T-helper 1 cell treated with Interleukin-12 subunit alpha and Interleukin-12 subunit beta and Interleukin-4 antibody, amounts not matched to agents 30 μg/mL and 1 μg/mL, for 36 hours (primary cell): ENCODE results near the gene RNU2-63P.

Source experiments
- H3K27ac Mint-ChIP-seq: one replicate; pipeline ENCODE4 v1.8.0; 2021; ENCODE audit warnings: mild to moderate bottlenecking, mixed read lengths
- H3K27me3 Mint-ChIP-seq: one replicate; pipeline ENCODE4 v1.8.0; 2021; ENCODE audit warnings: low read depth, mixed read lengths
- H3K36me3 Mint-ChIP-seq: one replicate; pipeline ENCODE4 v1.8.0; 2021; ENCODE audit warnings: low read depth, mixed read lengths
- H3K4me1 Mint-ChIP-seq: one replicate; pipeline ENCODE4 v1.8.0; 2021; ENCODE audit warnings: low read depth, mixed read lengths
- H3K4me3 Mint-ChIP-seq: one replicate; pipeline ENCODE4 v1.8.0; 2021; ENCODE audit warnings: mild to moderate bottlenecking, moderate library complexity, mixed read lengths
- H3K9me3 Mint-ChIP-seq: one replicate; pipeline ENCODE4 v1.8.0; 2021; ENCODE audit warnings: mixed read lengths

The RNU2-63P gene

DNA sequence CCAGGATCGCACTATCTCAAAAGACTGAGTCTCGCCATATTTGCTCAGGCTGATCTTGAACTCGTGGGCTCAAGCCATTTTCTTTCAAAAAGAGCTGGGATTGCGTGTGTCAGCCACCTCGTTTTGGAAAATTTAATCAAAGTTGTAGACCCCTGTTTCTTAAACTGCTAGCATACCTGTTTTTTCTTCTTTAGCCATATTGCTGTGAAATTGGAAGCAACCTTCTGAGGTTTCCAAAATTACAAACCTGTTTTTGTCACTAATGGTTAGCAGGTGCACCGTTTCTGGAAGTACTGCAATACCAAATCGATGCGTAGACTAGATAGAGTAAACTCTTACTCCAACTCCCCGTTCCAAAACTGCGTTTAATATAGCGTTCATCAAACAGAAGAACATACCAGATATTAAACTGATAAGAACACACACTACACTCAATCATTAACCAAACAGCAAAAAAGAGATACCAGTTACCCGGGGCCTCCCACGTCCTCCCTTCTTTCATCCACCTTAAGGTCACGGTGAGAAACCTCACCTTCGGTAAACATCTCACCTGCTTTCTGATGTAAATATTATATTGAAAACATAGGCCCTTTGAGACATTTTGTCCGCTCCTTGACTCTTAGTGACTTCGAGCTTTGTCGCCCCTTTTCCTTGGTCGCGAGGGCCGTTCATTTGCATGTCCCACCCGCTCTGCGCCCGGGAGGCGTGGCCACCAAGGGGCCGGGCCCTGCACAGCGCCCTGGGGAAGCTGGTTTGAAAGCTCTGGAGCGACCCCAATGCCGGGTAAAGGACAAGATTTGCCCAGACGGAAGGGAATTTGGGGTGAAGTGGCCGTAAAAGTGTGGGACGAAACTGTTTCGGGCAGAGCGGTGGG lies at the start of gene RNU2-63P:
Gene RNU2-63P, minus strand, starts transcription at position 462 of the 874 bp plus-strand sequence.
- no peaks in the 10 kb centered on the region for H3K36me3 Mint-ChIP-seq
- H3K4me3 Mint-ChIP-seq: peak within 1 kb of the TSS; percentile 97
- peak within 1 kb of the TSS; percentile 99 for H3K27ac Mint-ChIP-seq
- H3K9me3 Mint-ChIP-seq: no peaks in the 10 kb centered on the region
- no peaks in the 10 kb centered on the region for H3K27me3 Mint-ChIP-seq
- peaks cover 14% of the 10 kb centered on the region for H3K4me1 Mint-ChIP-seq

DNA sequence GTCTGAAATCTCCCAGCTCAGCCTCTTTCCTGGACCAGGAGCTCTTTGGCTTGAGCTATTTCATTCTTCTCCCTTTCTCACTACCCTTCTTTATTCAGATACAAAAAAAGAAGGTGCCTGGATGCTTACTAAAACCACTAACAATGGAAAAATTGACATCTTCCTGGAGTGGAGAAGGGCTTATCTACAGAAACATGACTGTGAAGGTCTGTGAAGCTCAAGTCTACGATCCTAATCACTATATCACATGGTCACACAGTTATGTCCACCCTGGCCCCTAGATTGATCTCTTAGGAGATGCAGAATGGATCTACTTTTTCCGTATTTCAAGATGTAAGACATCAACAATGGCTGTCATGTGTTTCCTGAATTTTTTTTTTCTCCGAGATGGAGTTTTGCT lies 44.9 kb upstream of the RNU2-63P start:
- H3K27me3 Mint-ChIP-seq: no peaks in the 10 kb centered on the region
- H3K9me3 Mint-ChIP-seq: no peaks in the 10 kb centered on the region
- H3K27ac Mint-ChIP-seq: no peak overlapping the region
- no peaks in the 10 kb centered on the region for H3K36me3 Mint-ChIP-seq
- H3K4me1 Mint-ChIP-seq: peaks cover 15% of the 10 kb centered on the region
- no peak overlapping the region for H3K4me3 Mint-ChIP-seq

DNA sequence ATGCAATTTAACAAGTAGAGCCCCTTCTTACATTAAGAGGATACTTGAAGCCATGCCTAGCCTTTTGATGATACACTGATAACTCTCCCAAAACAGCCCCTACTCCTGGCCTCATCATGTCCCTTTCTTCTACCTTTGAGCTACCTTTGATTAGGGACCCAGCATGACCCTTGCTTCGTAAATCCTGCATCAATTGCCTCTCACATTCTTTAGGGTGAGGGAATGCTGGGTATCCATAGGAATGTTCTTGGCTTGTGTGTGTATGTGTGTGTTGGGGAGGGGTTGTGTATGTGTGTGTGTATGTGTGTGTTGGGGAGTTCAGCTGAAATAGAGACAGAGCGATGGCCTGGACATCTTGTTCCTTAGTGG lies 44.5 kb upstream of the RNU2-63P start:
- no peaks in the 10 kb centered on the region for H3K27me3 Mint-ChIP-seq
- H3K4me3 Mint-ChIP-seq: no peak overlapping the region
- peaks cover 19% of the 10 kb centered on the region for H3K4me1 Mint-ChIP-seq
- H3K9me3 Mint-ChIP-seq: no peaks in the 10 kb centered on the region
- no peaks in the 10 kb centered on the region for H3K36me3 Mint-ChIP-seq
- H3K27ac Mint-ChIP-seq: no peak overlapping the region

DNA sequence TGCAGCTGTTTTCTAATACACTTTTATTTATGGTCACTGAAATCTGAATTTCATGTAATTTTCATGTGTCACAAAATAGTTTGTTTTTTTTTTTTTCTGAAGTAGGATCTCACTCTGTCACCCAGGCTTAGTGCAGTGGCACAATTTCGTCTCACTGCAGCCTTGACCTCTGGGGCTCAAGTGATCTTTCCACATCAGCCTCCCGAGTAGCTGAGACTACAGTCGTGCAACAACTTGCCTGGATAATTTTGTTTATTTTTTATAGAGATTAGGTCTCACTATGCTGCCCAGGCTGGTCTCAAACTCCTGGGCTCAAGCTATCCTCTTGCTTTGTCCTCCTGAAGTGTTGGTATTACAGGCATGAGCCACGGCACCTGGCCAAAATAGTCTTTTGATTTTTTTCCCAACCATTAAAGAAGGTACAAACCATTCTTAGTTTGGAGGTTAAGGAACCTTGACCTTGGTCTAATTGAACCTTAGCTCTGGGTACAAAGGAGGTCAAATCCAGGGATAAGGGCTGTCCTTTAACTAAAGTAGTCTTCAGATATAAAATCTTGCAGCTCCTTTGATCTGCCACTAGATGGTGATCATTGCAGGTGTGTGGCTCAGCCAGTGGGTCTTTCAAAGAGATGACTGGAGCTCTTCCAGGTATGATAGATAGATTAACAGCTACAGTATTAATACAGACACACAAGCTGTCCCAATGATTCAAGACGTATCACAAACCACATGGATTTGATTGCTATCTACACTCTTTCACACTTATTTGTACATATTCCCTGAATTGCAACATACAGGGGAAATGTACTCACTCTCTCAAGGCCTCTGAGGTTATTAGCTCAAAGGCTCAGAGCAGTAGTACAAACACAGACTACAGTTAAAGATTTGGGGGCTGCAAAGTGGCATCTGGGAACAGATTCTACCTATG lies 43.9 kb upstream of the RNU2-63P start:
- no peak overlapping the region for H3K27ac Mint-ChIP-seq
- H3K9me3 Mint-ChIP-seq: no peaks in the 10 kb centered on the region
- H3K4me1 Mint-ChIP-seq: peaks cover 22% of the 10 kb centered on the region
- H3K27me3 Mint-ChIP-seq: no peaks in the 10 kb centered on the region
- peaks cover under 1% of the 10 kb centered on the region for H3K36me3 Mint-ChIP-seq
- H3K4me3 Mint-ChIP-seq: no peak overlapping the region

DNA sequence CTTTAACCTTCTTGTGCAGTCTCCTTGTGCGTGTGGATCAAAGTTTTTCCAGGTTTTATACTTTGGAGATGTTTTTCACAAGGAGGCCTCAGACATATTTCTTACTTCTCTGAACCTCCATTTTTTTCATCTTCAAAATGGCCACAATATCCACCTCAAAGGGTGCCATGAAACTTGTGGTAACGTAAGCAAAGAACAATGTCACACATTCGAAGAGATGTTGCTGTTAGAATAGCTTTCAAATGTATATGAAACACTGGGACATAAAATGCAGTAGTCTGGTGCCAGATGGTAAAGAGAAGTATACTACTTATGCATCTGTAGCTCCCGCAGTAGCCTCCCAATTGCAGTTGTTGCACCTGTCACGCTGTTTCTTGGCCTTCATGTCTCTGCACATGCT lies 41.8 kb upstream of the RNU2-63P start:
- peaks cover 16% of the 10 kb centered on the region for H3K36me3 Mint-ChIP-seq
- H3K4me1 Mint-ChIP-seq: peaks cover 40% of the 10 kb centered on the region
- H3K4me3 Mint-ChIP-seq: no peak overlapping the region
- no peak overlapping the region for H3K27ac Mint-ChIP-seq
- no peaks in the 10 kb centered on the region for H3K27me3 Mint-ChIP-seq
- no peaks in the 10 kb centered on the region for H3K9me3 Mint-ChIP-seq

DNA sequence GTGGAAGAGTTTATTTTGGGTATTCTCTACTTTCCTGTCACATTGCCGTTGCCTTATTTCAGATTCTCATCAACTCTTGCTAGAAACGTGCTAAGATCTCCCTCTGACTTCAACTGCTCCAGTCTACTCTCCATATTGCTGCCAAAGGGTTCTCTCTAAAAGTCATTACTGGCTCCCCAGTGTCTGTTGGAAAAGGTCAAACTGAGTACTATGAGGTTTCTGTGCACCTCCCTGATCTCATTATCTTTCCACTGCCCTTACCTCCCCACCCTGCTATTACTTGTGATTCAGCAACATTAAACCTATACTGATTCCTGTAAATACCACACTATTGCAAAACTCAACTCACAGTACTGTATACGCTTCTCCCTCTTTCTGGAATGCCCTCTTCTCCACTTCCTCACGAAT lies 41.1 kb upstream of the RNU2-63P start:
- no peak overlapping the region for H3K27ac Mint-ChIP-seq
- H3K27me3 Mint-ChIP-seq: no peaks in the 10 kb centered on the region
- peaks cover 43% of the 10 kb centered on the region for H3K4me1 Mint-ChIP-seq
- no peaks in the 10 kb centered on the region for H3K9me3 Mint-ChIP-seq
- H3K4me3 Mint-ChIP-seq: no peak overlapping the region
- H3K36me3 Mint-ChIP-seq: peaks cover 19% of the 10 kb centered on the region

DNA sequence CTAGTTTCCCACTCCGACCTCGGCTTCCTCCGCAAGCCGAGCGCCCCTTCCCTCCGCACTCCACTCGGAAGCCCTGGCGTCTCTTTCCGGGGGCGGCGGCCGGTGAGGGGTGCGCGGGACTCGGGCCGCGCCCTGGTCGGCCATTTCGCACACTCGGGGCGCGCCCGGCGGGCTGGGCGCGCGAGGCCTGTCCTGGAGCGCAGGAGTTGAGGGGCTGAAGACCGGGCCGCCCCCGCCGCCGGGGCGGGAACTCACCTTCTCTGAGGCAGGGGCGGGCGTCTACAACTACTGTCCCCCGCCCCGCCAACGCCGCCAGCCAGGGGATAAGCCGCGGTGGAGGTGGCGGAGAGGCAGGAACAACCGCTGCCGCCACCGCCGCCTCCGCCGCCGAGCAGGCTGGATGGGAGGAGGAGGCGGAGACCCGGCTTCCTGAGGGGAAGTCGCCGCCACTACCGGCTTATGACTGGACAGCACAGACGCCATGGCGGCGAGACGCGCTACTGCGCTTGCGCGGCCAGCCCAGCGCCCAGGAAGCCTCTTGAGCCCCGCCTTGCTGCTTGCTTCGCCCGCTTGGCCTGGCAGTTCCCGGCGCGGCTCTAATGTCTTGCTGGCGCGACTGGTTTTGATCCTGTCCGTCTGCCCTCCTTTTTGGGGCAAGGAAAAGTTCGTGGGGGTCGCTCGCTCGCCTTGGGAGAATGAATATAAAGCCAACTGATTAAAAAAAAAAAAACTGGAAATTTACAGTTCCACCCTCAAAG lies 39.2 kb upstream of the RNU2-63P start, which contains the start of gene KRCC1:
Gene KRCC1, minus strand, starts transcription at position 413 of the 758 bp plus-strand sequence. CDS start 27,220 bp downstream, outside the sequence.
- H3K4me3 Mint-ChIP-seq: peak within 1 kb of the TSS; percentile 98
- H3K36me3 Mint-ChIP-seq: peaks cover 23% of the 10 kb centered on the region
- H3K4me1 Mint-ChIP-seq: peaks cover 45% of the 10 kb centered on the region

DNA sequence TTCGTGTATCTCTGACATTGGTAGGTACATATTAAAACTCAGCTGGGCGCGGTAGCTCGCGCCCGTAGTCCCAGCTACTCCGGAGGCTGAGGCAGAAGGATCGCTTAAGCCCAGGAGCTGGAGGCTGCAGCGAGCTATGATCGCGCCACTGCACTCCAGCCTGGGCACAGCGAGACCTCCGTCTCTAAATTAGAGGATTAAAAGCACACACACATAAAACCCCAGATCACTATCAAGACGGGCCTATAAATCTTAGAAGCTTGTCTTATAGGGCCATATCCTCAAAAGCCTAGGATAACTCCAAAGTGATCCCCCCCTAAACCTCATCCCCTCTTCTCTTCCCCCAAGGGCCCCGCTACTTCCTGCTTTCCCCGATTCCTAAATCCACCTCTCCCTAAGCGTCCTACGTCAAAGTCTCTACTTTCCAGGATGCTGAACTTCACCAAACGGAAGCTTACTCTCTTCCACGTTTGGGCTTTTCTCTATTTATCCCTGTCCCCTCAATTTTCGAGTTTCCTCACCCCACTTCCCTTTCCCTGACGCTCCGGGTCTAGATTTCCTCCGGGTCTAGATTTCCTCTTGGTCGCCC lies 38.5 kb upstream of the RNU2-63P start:
- peak overlapping the region; percentile 98 for H3K4me3 Mint-ChIP-seq
- no peaks in the 10 kb centered on the region for H3K27me3 Mint-ChIP-seq
- H3K4me1 Mint-ChIP-seq: peaks cover 45% of the 10 kb centered on the region
- H3K36me3 Mint-ChIP-seq: peaks cover 26% of the 10 kb centered on the region
- no peaks in the 10 kb centered on the region for H3K9me3 Mint-ChIP-seq
- H3K27ac Mint-ChIP-seq: peak overlapping the region; percentile 98

More for the DNA sequence above, 39.2 kb upstream of the RNU2-63P start, which contains the start of gene KRCC1:
- Mint-ChIP-seq H3K27ac (peak within 1 kb of the TSS; percentile 98), H3K9me3 (no peaks in the 10 kb centered on the region), H3K27me3 (no peaks in the 10 kb centered on the region)

DNA sequence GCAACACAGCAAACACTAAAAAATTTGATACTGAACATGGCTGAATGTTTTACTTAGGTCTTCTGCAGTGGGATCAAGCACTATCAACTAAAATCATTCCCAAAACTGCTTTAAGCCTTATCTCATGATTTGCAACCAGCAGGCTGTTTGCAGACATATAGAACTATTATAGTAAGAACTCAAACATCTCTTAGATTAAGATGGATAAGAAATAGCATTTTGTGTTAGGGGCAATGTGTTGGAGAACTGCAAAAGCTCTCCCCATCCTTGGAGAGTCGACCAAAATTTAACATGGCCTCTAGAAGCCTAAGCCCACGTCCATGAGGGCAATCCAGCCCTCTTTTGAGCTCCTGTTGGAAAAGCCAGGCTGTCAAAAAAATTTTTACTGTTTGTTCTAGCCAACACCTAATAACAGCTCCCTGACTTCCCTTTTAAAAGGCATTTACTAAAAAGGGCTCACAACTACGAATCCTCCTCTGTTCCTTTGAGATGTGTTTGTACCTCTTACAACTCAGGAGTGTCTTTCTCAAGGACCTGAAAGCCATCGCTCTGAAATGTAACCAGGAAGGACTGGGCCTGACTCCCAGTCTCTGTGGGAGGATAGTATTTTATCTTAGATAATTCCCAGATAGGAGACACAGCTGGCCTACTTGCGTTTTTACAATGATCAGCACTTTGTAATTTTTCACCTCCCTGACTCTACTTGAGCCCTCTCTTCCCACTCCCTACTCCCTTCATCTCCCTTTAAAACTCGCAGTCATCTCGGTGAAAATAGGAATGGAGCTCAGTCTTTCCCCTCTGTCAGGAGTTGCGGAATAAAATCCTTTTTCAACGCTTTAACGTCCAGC lies 37.8 kb upstream of the RNU2-63P start:
- peaks cover 27% of the 10 kb centered on the region for H3K36me3 Mint-ChIP-seq
- no peaks in the 10 kb centered on the region for H3K27me3 Mint-ChIP-seq
- H3K4me1 Mint-ChIP-seq: peaks cover 45% of the 10 kb centered on the region

DNA sequence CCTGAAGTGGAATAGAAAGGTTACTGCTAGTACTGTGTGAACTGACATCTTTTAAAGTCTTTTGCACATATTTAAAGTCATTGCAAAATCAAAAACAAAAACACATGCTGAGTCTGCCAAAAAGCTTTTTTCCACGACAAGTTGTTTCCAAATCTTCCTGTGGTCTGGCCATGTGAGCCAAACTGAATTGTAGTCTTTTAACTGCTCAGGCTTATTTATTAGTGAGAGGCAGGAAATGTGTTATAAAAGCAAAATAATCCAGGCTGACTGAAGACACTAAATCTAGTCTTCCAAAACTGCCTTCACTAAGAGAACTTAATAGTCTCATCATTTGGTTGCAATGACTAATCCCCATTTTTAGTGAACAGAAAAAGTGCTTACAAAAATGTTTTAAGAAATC lies 36.9 kb upstream of the RNU2-63P start:
- Mint-ChIP-seq H3K4me3 (peak overlapping the region; percentile 98), H3K27ac (no peak overlapping the region), H3K36me3 (peaks cover 29% of the 10 kb centered on the region), H3K9me3 (no peaks in the 10 kb centered on the region), H3K4me1 (peaks cover 46% of the 10 kb centered on the region), H3K27me3 (no peaks in the 10 kb centered on the region)

More for the DNA sequence above, 37.8 kb upstream of the RNU2-63P start:
- Mint-ChIP-seq H3K27ac (peak overlapping the region; percentile 98), H3K9me3 (no peaks in the 10 kb centered on the region), H3K4me3 (peak overlapping the region; percentile 98)

DNA sequence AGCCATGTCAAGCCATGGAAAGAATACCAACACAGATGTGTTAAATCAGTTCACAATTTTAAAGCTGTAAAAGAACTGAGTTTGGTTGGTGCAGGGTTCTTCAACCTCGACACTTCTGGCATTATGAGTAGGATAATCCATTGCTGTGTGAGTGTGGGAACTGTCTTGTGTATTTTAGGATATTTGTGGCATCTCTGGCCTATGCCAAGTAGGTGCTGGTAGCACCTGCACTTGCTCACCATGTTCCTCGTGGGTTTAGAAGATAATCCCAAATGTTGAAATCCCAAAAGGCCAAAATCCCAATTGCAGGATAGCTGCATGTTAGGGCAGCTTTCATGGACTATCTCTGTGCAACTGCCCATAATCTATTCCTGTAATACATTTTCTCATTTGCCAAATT lies 35.4 kb upstream of the RNU2-63P start:
- peaks cover 29% of the 10 kb centered on the region for H3K36me3 Mint-ChIP-seq
- no peak overlapping the region for H3K4me3 Mint-ChIP-seq
- peaks cover 35% of the 10 kb centered on the region for H3K4me1 Mint-ChIP-seq
- no peaks in the 10 kb centered on the region for H3K9me3 Mint-ChIP-seq
- H3K27ac Mint-ChIP-seq: no peak overlapping the region
- H3K27me3 Mint-ChIP-seq: no peaks in the 10 kb centered on the region

DNA sequence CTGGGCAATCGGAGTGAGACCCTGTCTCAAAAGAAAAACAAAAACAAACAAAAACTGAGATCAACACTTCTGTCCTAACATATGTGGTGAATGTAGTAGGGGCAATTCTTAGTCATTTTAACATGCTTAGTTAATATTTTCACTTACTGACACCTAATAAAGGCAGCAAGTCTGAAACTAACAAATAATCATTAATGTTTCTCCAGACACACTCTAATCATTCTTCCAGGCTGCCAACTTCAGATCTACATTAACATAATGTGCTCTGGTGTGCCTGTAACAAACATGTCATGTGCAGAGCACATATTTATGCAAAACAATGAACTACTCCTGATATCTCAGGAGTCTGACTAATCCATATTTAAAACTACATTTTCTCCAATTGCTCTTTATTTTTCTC lies 33.3 kb upstream of the RNU2-63P start:
- no peaks in the 10 kb centered on the region for H3K9me3 Mint-ChIP-seq
- H3K36me3 Mint-ChIP-seq: peaks cover 27% of the 10 kb centered on the region
- peaks cover 25% of the 10 kb centered on the region for H3K4me1 Mint-ChIP-seq

DNA sequence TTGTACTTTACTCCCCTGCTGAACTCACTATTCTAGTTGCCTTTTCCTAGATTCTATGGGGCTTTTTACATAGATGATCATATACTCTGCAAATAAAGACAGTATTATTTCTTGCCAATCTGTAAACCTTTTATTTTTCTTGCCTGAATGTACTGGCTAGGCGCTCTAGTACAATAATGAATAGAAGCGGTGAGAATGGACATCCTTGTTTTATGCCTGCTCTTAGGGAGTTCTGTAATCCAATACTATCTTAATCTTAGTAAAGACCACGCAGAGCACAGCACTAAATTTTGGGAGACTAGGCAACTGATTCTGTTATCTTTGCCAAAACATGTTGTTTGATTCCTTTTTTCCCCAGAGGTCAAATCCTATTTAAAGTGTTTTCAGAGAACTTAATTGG lies 32.2 kb upstream of the RNU2-63P start:
- H3K4me3 Mint-ChIP-seq: no peak overlapping the region
- H3K4me1 Mint-ChIP-seq: peaks cover 15% of the 10 kb centered on the region
- H3K27me3 Mint-ChIP-seq: no peaks in the 10 kb centered on the region
- peaks cover 23% of the 10 kb centered on the region for H3K36me3 Mint-ChIP-seq
- no peaks in the 10 kb centered on the region for H3K9me3 Mint-ChIP-seq
- no peak overlapping the region for H3K27ac Mint-ChIP-seq

More for the DNA sequence above, 33.3 kb upstream of the RNU2-63P start:
- Mint-ChIP-seq H3K27ac (no peak overlapping the region), H3K27me3 (no peaks in the 10 kb centered on the region), H3K4me3 (no peak overlapping the region)
